HUES64 (cell line): ENCODE results near the gene MOK.

Source experiments
- H3K27ac ChIP-seq: 2 replicates; pipeline ENCODE4 v1.7.0; 2013; ENCODE audit warnings: low read depth, low read length, inconsistent platforms
- H3K27me3 ChIP-seq: 2 replicates; pipeline ENCODE4 v1.6.1; 2013; ENCODE audit warnings: mild to moderate bottlenecking, low read length; ENCODE audit not compliant: insufficient read depth
- H3K36me3 ChIP-seq: 2 replicates; pipeline ENCODE4 v1.6.1; 2013; ENCODE audit warnings: mild to moderate bottlenecking, low read length; ENCODE audit not compliant: insufficient read depth
- H3K4me1 ChIP-seq: 2 replicates; pipeline ENCODE4 v1.6.1; 2013; ENCODE audit warnings: mild to moderate bottlenecking, low read length, moderate library complexity; ENCODE audit not compliant: insufficient read depth
- H3K4me3 ChIP-seq: 2 replicates; pipeline ENCODE4 v1.5.1; 2013; ENCODE audit warnings: mild to moderate bottlenecking, low read length, moderate library complexity
- H3K9ac ChIP-seq: 2 replicates; pipeline ENCODE4 v1.6.1; 2013; ENCODE audit warnings: mild to moderate bottlenecking, low read depth, low read length
- H3K9me3 ChIP-seq: 2 replicates; pipeline ENCODE4 v1.6.1; 2013; ENCODE audit warnings: low read depth, low read length; ENCODE audit not compliant: insufficient read depth
- WGBS: fragments of 150-250, 120-280 bp; methylation state at CpG from one replicate; pipeline ENCODE4 v1.1.7; 2013; ENCODE audit warnings: missing lambda C conversion rate; 5-methylcytosine and 5-hydroxymethylcytosine counted together

Gene MOK

DNA sequence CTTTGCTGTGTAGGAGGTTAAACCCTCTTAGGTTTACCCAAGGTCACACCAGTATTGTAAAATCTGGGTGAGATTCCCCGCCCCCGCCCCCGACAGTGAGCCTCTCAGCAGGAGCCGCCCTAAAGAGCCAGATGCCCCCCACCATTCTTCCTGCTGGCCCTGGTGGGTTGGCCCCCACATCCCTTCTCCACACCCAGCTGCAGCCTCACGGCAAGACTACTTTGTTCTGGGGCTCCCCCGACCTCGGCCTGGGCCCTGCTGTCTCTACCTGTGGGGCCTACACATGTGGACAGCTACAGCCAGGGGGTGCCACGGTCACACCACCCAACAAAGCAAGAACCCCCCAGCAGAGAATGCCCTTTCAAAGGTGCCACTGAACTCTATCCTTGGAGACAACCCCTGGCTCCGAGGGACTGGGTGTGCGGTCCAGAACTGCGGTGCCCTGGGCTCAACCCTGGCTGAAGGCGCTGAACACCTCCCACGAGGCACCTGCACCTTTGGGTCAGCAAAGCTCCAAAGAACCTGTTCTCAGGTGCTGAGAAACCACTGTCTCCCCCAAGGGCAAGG is 82.9 kb downstream of the MOK start:
- H3K27ac ChIP-seq, result no peak overlapping the region
- H3K9me3 ChIP-seq, result no peaks in the 10 kb centered on the region
- WGBS, result 95% methylated on average over 13 of the region's 13 CpGs
- no peak overlapping the region for H3K9ac ChIP-seq
- H3K36me3 ChIP-seq, result peaks cover 17% of the 10 kb centered on the region; the same call in 1 of the 2 replicates
- peaks cover 8% of the 10 kb centered on the region; the same call in 1 of the 2 replicates for H3K4me1 ChIP-seq
- no peak overlapping the region for H3K4me3 ChIP-seq
- H3K27me3 ChIP-seq, result no peaks in the 10 kb centered on the region

DNA sequence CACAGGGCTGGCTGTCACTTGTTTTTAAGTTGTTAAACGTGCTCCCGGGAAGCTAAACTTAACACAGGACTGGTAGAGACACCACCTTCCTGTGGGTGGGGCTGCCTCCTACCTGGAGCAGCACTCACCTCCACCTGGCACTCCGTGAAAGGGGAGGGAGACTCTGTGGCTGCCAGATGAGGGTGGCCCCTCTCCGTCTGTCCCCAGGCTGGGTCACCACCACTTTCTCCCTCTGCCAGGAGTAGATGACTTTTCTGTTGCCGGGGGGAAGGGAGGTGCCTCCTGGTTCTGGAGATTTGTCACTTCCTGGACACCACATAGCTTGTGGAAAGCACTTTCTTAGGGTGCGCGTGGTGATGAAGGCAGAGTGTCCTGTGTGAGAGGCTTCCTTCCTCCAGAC is 83.9 kb downstream of the MOK start:
- Histone ChIP-seq H3K9ac (no peak overlapping the region), H3K27me3 (no peaks in the 10 kb centered on the region), H3K36me3 (peaks cover 17% of the 10 kb centered on the region; the same call in 1 of the 2 replicates), H3K4me1 (peaks cover 8% of the 10 kb centered on the region; the same call in 1 of the 2 replicates), H3K4me3 (no peak overlapping the region), H3K9me3 (no peaks in the 10 kb centered on the region), H3K27ac (no peak overlapping the region)
- WGBS, result 72% methylated on average over 6 of the region's 7 CpGs

DNA sequence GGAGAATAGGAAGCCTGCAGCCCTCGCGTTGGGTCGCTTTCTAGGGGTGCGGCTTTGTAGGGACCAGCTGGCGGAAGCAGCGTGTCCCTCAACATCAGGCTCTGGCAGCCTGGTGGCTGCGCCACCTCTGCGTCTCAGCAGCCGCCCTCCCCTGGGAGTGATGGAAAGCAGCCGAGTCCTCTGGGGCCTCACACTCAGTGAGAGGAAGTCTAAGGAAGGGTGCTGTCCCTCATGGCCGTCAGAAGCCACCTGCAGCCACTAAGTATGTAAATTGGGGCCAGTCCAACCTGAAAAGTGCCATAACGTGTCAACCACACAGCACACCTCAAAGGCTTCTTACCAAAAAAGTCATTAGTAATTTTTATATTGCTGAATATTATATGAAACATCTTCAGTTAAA is 84.9 kb downstream of the MOK start:
- H3K9me3 ChIP-seq, result no peaks in the 10 kb centered on the region
- peaks cover 17% of the 10 kb centered on the region; the same call in 1 of the 2 replicates for H3K36me3 ChIP-seq
- H3K4me1 ChIP-seq, result peaks cover 12% of the 10 kb centered on the region; the same call in 1 of the 2 replicates
- no peak overlapping the region for H3K9ac ChIP-seq
- H3K4me3 ChIP-seq, result no peak overlapping the region
- H3K27me3 ChIP-seq, result no peaks in the 10 kb centered on the region
- no peak overlapping the region for H3K27ac ChIP-seq
- 96% methylated on average over 12 of the region's 12 CpGs for WGBS

DNA sequence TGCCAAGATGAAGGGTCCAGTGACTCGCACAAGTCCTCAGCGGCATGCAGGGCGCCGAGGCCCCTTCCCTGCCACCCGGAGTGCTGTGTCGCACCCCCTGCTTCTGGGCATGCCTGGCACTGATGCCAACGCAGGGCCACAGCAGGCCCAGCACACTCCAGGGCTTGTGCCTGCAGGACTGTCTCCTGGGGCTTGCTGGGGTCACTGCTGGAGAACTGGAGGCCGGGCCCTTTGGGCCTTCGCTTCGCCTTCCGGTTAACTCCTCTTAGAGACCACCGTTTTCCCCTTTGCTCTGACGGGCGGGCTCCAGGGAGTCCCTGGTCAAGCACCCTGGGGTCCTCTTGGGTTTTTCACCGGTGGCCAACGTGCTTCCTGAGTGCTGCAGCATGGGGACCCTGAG is 85.6 kb downstream of the MOK start:
- Histone ChIP-seq H3K9ac (no peak overlapping the region), H3K27me3 (no peaks in the 10 kb centered on the region), H3K9me3 (no peaks in the 10 kb centered on the region), H3K27ac (no peak overlapping the region), H3K4me3 (no peak overlapping the region), H3K36me3 (peaks cover 17% of the 10 kb centered on the region; the same call in 1 of the 2 replicates), H3K4me1 (peaks cover 12% of the 10 kb centered on the region; the same call in 1 of the 2 replicates)
- WGBS, result 95% methylated on average over 16 of the region's 16 CpGs

DNA sequence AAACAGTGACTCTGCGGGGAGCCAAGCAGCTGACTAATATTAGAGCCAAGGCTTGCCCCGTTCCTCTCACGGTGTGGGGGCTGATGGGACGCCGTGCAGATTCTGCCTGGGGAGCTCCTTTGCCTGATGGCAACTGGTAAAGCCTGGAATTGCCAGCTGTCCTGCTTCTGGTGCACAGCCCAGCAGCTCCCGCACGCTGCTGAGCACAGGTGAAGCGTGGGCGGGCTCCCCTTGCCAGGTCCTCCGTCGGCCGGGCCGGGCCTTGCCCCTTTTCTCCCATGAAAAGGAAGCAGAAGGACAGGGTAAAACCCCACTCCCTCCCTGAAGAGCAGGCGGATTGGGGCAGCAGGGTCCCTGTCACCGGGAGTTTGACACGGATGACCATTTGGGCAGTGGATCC is 86.3 kb downstream of the MOK start:
- H3K9ac ChIP-seq, result no peak overlapping the region
- peaks cover 14% of the 10 kb centered on the region; the same call in 1 of the 2 replicates for H3K36me3 ChIP-seq
- WGBS, result 91% methylated on average over 16 of the region's 16 CpGs
- no peak overlapping the region for H3K4me3 ChIP-seq
- H3K9me3 ChIP-seq, result no peaks in the 10 kb centered on the region
- H3K4me1 ChIP-seq, result peaks cover 12% of the 10 kb centered on the region; the same call in 1 of the 2 replicates
- no peak overlapping the region for H3K27ac ChIP-seq
- no peaks in the 10 kb centered on the region for H3K27me3 ChIP-seq

DNA sequence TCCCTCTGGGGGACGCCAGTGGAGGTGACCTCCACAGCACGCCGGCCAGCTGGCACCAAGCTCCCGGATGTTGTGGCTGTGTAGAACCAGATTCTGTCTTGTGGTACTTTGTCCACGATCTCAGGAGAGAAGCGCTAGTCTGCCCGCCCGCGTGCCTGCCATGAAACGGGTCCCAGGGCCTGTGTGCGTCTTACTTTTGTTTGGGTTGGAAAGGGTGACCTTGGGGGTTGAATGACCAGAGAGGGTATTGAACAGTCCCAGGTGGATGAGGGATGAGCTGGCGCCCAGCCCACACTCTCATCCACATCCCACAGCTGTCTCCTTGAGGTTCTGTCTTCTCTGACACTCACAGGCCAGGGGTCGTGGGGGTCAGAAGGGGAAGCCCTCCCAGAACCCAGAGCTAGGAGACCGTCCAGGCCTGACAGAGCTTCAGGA is 87.0 kb downstream of the MOK start:
- Histone ChIP-seq H3K4me3 (no peak overlapping the region), H3K36me3 (0 out of 2 replicates have a peak, but pooled peaks cover 7% of the 10 kb centered on the region), H3K27ac (no peak overlapping the region)

DNA sequence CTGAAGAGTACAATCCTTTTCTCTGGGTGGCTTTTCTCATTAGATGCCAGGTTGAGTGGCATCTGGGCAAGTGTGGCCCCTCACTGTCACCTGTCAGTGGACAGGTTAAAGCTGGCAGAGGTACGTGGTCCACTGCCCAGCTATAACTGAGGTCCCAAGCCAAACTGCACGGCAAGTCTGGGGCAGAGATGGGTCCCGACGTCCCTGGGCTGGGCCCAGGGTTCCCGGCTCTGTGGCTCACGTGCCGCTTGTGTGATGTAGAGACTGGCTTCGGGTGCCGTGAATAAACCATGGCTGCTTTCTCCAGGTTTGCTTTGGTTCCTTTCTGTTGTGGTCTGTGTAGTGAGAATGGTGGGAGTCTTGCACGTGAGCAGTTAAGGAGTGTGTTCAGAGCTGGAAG is 87.6 kb downstream of the MOK start:
- Histone ChIP-seq H3K9me3 (no peaks in the 10 kb centered on the region), H3K36me3 (0 out of 2 replicates have a peak, but pooled peaks cover 3% of the 10 kb centered on the region), H3K27me3 (no peaks in the 10 kb centered on the region), H3K9ac (no peak overlapping the region), H3K4me1 (peaks cover 12% of the 10 kb centered on the region; the same call in 1 of the 2 replicates), H3K27ac (no peak overlapping the region), H3K4me3 (no peak overlapping the region)
- 94% methylated on average over 10 of the region's 10 CpGs for WGBS

More for the DNA sequence above, 87.0 kb downstream of the MOK start:
- WGBS, result 91% methylated on average over 14 of the region's 14 CpGs
- Histone ChIP-seq H3K27me3 (no peaks in the 10 kb centered on the region), H3K9ac (no peak overlapping the region), H3K4me1 (peaks cover 12% of the 10 kb centered on the region; the same call in 1 of the 2 replicates), H3K9me3 (no peaks in the 10 kb centered on the region)

DNA sequence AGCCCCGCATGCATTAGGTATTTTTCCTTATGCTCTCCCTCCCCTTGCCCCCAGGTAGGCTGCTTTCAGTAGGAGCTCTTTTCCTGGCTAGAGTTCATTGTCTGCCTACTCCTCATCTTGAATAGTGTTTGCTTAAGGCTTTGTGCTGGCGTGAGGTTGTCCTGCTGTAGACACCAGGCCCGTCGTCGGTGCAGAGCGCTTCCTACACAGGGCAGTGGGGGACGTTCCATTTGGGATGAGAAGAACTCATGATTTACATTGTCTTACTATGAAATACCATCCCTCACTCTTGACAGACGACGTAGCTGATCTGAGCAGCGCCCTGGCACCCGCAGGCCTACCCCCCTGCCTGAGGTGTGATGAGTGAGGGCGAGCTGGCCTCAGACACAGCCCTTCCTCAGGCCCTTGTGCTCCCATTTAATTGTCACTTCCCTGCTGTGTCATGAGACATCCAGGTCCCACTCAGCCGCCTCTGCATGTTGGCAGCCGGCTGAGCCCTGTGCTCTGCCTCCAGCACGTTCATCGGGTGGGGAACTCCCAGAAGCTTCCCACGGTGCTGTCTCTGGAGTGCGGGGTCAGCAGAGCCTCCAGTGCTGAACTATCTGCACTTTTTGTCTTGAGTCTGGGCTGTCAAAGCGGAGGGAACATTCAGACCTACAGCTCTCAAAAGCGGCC is 89.3 kb downstream of the MOK start:
- Histone ChIP-seq H3K27me3 (no peaks in the 10 kb centered on the region), H3K4me3 (no peak overlapping the region), H3K4me1 (peaks cover 6% of the 10 kb centered on the region; the same call in 1 of the 2 replicates), H3K36me3 (0 out of 2 replicates have a peak, but pooled peaks cover 5% of the 10 kb centered on the region), H3K27ac (no peak overlapping the region), H3K9ac (no peak overlapping the region), H3K9me3 (no peaks in the 10 kb centered on the region)
- WGBS, result 84% methylated on average over 19 of the region's 20 CpGs

DNA sequence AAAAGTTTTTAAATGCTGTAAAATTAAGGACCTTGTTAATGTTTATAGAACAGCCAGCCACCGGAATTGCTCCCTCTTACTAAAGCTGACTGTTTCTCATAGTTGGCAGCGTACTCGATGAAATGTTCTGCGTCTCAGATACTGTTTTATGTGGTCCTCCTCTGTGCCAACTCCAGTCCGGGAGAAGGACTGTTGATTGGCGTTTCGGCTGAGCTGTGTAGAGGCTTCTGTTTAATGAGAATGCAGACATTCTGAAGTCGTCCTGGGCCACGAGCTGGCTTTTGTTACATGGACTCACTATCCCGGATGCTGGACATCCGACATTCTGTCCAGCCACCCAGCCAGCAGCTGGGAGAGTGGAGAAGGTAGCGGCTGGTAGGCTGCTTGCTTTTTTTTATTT is 89.9 kb downstream of the MOK start:
- Histone ChIP-seq H3K4me3 (no peak overlapping the region), H3K27me3 (no peaks in the 10 kb centered on the region), H3K9ac (no peak overlapping the region), H3K36me3 (peaks cover 6% of the 10 kb centered on the region; the same call in 1 of the 2 replicates), H3K4me1 (peaks cover 9% of the 10 kb centered on the region), H3K27ac (no peak overlapping the region), H3K9me3 (no peaks in the 10 kb centered on the region)
- WGBS, result 92% methylated on average over 12 of the region's 12 CpGs

DNA sequence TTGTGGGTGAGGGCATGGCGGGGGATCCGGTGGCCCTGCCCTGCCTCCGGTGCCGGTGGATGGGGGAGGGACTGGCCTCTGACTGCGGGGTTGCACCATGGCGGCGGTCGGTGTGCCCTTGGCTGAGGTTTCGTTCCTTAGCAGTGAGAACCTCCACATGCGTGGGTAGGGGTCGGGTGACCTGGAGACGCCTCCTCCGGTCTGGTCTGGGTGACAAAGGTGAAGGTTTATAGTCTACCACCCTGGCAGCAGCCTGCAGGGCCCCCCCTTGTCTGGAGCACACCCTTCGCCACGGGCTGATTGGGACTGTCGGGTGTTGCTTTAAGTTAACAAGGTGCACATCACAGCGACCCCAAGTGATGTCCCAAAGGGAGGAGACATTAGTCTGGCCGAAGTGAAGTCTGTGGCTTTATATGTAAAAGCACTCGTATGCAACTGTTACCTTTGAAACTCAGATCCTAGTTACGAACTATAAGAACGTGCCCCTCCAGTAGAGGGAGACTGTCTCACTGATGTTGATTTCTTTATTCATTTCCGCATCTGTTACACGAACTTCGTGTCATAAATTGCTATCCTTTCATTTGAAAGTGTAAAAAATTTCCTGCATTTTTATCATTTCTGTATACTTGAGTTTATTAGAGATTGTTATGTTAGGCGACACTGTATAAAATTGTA is 90.8 kb downstream of the MOK start:
- Histone ChIP-seq H3K4me1 (peaks cover 10% of the 10 kb centered on the region), H3K4me3 (no peak overlapping the region), H3K27me3 (no peaks in the 10 kb centered on the region), H3K36me3 (peaks cover 15% of the 10 kb centered on the region), H3K9me3 (no peaks in the 10 kb centered on the region), H3K9ac (no peak overlapping the region), H3K27ac (no peak overlapping the region)
- 94% methylated on average over 24 of the region's 25 CpGs for WGBS

DNA sequence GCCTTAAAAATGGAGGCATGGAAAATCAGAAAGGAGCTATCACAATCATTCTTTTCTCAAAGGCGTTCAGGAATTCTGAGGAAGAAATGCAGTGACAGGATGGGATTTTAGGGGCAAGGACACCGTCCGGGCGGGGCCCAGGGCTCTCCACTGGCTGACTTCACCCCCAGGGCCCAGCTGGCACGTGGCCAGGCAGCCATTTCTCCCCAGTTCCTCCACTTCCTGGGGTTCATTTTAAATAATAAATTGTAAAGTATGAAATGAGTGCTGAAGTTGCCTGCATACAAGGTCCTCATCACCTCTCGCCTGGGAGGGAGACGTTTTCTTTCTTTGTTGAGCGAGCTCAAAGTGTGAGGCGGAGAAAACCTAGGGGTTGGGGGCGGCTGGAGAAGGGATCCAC is 91.5 kb downstream of the MOK start:
- Histone ChIP-seq H3K27me3 (no peaks in the 10 kb centered on the region), H3K36me3 (peaks cover 21% of the 10 kb centered on the region), H3K4me3 (no peak overlapping the region), H3K27ac (no peak overlapping the region), H3K9me3 (no peaks in the 10 kb centered on the region), H3K9ac (no peak overlapping the region), H3K4me1 (peaks cover 10% of the 10 kb centered on the region)
- WGBS, result 82% methylated on average over 10 of the region's 10 CpGs
